Glomerular visceral epithelial cell (primary cell): Measurements from ENCODE around the gene DIPK1A.
"Not testable (repeated sequence)": the region's sequence is repeated elsewhere in the genome, so short reads cannot be mapped to it uniquely, and the experiment has no call there.

Experiments
- DNase-seq: peaks from one replicate; pipeline ENCODE4 v3.0.0-alpha.2; 2016; ENCODE audit errors: extremely low spot score

The DIPK1A gene

DNA sequence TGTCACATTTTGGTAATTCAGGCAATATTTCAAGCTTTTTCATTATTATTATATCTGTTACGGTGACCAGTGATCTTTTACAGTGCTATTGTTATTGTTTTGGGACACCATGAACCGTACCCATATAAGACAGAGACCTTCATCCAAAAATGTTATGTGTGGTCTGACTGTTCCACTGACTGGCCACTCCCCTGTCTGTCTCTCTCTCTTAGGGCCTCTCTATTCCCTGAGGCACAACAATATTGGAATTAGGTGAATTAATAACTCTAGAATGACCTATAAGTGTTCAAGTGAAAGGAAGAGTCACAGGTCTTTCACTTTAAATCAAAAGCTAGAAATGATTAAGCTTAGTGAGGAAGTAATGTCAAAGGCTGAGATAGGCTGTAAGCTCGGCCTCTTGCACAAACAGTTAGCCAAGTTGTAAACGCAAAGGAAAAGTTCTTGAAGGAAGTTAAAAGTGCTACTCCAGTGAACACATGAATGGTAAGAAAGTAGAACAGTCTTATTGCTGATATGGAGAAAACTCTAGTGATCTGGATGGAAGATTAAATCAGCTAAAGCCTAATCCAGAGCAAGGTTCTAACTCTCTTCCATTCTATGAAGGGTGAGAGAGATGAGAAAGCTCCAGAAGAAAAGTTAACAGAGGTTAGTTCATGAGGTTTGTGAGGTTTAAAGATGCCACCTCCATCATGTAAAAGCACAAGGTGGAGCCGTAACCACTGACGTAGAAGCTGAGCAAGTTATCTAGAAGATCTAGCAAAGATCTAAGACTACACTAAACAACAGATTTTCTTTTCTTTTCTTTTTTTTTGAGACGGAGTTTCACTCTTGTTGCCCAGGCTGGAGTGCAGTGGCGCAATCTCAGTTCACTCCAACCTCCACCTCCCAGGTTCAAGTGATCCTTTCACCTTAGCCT, 19.7 kb upstream of the DIPK1A start:
- no peak for DNase-seq

DNA sequence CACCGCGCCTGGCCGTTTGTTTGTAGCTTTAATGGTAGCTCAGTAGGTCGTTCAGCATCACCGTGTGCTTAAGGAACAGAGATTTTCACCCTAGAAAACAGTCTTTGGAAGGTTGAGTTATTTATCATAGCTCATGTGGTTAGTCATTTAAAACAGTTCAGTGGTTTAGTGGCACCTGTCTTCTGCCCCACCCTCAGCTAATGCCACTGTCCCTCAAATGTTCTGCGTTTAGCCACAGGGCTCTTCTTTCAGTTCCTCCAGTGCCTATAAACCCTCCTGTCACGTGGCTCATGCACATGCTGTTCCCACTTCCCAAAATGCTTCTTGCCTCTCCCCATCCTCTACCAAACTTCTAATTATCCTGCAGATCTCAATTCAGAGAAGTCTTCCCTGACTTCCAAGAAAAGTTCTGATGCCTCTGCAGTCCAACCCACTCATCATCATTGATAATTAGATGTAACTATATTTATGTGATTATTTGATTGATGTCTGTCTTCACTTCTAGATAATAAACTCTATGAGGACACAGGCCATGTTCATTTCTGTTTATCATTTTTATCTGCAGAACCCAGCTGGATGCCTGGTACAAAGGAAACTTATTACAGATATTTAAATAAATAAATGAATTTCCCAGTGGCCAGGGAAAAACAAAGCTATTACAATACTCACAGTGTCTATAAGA, 14.4 kb upstream of the DIPK1A start:
- DNase-seq = no peak

DNA sequence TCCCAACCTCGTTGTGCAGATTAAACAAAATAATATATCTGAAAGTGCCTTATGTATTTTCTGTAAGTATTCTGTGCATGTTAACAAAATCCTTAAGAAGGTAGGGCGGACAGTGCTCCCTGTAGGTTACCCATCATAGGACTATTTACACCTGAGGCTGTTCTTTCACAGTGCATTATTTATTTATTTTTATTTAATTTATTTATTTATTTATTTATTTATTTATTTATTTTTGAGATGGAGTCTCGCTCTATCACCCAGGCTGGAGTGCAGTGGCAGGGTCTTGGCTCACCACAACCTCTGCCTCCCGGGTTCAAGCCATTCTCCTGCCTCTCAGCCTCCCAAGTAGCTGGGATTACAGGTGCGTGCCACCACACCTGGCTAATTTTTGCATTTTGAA, 12.8 kb upstream of the DIPK1A start:
- not testable (repeated sequence) for DNase-seq

DNA sequence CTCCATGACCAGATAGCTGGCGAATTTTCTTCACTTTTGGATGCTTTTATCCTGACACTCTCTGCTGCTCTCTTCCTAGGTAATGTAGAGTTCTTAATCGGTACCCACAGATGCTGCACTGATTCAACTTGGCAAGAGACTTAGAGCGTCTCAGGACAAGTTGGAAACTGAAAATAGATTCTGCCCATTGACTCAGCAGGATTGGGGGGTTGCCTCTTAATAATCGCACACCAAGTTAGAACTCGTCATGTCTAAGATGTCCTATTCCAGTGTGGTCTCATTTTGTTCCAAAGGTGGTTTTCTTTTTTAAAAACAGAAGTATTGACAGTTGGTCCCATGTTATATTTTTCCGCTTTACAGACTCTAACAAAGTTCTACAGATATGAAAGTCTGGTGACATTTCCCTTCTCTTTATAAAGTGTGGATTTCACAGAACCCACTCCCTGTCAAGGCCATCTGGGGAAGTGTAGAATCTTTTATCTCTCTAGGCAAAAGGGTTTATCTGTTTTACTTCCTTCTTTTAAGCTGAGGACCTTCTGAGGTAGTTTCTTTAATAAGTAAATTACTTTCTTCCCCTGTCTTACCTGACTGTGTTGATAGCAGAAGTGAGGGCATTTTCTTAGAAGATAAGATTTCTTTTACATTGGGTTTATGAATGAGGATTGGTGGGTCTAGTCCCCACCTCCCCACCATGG, 12.1 kb upstream of the DIPK1A start:
- no peak for DNase-seq

DNA sequence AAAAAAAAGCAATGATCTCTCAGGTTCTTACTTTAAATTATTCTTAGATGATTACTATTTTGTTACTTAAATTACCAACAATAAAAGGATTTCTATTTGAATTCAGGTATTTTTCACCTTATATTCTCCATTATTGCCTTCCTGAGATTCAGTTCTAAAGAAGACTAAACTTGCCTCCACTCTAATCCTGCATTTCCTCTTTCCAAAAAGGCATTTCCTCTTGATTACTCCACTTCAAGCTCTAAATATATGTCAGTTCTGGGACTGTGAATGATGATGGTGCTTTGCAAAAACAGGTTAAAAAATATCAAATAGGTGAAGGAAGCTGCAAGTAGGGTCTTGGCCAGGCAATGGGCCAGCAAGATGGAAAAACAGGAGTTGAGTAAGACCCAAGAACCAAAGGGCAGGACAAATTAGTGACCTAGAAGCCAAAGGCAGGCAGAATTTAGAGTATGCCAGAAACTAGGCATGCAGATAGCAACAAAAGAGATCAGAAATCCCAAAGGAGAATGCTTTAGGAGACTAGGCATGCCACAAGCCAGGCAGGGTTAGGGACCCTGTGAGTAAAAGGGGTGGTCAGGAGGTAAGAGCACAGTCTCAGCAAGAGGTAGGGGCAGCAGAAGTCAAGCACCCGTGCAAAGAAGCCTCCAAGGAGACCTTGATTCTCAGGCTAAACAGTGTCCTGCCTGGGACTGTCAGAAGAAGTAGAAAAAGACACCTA, 11.3 kb upstream of the DIPK1A start:
- no peak for DNase-seq

DNA sequence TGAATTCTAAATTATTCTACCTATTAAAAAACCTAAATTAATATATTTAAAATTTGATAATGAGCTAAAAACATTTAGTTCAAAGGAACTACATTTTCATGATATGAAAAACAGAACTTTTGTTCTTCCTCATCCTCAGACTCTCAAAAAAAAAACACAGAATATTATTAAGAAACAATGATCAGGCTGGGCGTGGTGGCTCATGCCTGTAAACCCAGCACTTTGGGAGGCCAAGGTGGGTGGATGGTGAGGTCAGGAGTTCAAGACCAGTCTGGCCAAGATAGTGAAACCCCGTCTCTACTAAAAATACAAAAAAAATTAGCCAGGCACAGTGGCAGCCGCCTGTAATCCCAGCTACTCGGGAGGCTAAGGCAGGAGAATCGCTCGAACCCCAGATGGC, 10.7 kb upstream of the DIPK1A start:
- not testable (repeated sequence) for DNase-seq

DNA sequence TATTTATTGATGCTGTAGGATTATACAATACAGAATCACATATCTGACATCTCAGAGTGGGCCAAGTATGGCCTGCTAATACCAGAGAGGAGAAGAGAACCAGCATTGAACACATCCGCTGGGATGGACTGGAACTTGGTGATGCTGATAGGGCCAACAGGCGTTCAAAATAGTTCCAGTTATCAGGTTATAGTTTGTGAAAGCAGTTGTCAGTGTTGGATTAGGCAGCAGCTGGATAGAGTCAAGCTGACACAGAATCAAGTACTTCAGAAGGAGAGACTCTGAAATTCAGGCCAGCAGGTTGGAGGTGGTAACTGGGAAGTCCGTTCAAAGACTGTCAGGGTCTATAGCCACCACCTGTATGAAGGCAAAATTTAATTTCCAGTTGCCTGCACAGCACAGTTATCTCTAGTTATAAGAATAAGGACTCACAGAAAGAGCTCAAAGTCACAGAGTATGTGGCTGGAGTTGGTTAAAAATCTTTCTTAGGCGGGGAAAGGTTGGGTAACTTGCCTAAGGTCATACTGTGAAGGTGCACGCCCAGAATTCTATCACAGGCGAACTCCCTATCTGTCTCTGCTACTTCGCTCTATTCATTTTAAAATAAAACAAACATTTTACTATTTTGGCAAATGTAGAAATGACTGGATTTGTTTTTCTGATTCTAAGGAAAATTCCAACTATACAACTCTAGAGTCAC, 9.9 kb upstream of the DIPK1A start:
- no peak for DNase-seq

DNA sequence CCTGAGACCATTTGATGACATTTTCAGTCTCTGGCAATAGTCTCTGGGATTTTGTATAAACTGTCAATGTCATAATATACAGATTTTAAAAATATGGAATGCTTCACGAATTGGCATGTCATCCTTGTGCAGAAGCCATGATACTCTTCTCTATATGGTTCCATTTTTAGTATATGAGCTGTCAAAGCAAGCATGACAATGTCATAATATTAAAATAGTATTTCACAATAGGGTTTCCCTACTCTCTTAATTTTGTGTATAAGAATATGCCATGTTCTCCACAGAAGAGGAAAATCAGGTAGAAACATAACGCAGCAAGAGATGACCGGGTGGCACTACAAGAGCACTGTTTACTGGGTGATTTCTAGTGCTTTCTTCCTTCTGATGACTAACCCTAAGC, 8.3 kb upstream of the DIPK1A start:
- DNase-seq = no peak

DNA sequence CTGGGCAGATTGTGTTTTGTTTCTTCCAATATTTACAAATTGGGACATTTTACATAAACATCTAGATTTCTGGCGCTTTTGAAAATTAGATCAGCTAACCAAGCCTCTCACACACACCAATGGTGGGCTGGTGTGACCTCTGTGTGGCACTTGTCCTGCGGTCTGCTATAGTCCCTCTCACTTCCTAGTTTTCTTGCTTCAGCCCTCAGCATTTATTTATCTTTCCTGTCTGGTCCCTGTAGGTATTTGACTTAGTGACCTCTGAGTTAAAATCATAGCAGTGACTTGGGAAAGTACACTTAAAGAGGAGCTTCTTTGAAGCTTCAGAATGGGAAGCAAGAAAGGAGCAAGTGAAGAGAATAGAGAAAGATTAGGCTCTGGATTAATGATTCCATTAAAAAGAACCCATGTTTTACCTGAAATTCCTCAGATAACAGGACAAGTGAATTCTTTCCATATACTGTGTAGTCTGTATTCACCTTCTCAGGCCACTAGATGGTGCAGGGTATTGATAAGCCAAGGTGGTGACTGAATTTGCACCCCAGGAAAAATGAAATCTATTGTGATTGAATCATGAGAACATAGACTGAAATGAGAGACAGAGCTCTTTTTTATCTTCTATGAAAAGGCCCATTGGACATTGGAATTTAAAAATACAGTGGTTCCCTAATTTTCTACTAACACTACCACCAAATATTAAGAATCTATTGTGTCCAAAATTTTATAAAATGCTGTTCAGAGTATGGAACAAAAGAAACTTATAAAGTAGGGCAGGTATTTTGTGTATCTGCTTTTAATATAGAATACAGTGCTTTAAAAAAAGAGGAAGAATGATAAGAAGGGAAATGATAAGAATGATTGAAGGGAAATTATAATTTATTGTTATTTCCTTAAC, 7.1 kb upstream of the DIPK1A start:
- DNase-seq = peak; percentile 17

DNA sequence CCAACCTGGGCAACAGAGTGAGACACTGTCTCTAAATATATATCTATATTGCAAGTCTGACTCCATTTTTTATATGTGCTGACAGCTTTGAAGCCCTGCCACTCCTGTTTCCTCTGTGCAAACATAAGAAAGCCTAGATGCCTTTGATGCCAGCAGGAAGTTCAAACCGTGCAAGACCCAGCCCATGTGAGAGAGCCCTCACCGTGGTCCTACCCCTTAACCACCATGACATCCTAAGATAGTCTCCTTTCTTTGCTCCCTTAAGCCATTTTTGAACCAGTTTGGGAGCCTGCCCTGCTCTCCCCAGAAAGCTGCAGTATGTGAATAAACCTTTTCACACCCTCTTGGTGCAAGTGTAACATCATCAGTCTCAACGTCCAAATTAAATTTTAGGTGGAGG, 3.7 kb upstream of the DIPK1A start:
- DNase-seq = no peak

DNA sequence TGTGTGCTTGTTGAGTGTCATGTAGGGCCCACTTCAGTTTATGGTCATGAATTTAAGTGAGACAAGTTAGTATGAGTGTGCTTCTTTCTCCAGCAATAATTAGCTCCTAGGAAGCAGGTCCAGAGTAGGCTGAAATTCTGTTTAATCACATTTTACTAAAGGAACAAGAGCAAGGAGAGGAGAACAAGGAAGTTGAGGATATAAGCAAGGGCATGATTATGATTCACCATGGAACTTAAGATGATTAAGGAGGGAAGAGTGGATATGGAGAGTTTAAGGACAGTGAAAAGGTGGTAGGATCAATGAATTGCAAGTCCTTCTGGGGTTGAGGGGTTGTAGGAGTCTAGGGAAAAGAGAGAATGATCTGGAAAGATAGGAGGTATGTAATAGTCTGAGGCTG, 3.1 kb upstream of the DIPK1A start:
- no peak for DNase-seq

DNA sequence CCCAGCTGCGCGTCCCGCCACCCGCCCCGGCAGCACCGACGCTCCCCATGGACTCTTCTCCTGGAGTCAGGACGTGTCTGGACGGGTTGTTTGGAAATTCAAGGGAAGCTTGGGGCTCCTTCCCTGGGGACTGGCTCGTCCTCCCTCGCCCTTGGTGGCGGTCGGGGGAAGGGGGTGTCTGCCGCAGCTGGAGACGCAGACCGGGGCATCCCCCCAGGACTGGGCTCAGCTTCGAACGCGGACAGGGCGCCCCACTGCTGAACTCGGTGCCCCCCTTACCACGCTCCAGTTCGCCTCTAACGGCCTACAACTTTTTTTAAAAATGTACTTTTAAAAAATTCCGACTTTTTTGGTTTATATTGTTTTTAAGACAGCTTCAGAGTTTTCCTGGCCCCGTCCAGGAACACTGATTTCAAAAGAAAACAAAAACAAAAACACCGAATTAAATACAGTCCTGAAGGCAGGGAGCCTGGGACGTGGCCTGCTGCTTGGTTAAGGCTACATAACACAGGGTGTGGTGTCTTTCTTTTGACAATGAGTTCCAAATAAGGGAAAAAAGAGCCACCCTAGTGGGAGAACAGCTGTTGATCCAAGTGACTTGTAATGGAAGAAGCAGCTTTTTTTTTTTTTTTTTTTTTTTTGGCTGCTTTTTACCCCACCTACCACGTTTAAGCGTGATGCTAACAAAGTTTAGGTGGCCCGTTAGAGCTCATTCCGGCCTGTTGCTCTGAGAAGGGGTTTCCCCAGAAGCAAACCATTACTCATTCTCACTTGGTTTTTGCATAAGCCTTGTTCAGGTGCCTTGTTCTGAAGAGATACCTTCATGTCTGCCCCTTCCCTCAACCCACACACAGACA, 862 bp upstream of the DIPK1A start:
- DNase-seq = peak; percentile 87

DNA sequence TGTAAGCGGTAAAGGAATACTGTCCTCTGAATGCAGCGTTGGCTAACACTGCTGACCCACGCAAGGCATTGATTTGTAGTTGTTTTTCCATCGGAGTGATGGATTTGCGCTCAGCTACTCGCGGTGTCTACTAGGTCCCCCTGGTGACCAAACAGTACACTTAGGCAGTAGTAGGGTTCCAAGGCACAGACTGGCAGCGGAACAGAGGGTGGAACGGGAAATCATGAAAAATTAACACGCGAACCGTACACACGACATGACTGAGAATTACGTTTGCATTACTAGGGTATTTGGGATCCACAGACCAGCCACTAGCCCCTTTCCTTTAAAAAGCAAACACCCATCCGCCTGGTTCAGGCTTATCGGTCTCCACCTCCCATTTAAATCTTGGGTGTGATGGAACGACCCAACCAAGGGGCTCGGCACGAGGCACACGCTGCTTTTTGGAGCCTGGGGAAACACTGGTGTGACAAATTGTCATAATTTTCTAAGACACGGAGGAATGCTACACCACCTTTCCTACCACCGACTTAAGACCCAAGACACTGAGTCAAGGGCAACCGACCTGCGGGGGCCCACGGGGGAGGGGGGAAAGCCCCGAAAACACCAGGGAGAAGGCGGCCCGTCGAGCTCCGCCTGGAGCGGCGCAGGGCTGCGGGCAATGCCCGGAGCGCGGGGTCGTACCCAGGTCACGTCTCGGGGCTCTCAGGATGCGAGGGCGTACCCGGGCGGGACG, 699 bp downstream of the DIPK1A start:
- DNase-seq = peak; percentile 78

DNA sequence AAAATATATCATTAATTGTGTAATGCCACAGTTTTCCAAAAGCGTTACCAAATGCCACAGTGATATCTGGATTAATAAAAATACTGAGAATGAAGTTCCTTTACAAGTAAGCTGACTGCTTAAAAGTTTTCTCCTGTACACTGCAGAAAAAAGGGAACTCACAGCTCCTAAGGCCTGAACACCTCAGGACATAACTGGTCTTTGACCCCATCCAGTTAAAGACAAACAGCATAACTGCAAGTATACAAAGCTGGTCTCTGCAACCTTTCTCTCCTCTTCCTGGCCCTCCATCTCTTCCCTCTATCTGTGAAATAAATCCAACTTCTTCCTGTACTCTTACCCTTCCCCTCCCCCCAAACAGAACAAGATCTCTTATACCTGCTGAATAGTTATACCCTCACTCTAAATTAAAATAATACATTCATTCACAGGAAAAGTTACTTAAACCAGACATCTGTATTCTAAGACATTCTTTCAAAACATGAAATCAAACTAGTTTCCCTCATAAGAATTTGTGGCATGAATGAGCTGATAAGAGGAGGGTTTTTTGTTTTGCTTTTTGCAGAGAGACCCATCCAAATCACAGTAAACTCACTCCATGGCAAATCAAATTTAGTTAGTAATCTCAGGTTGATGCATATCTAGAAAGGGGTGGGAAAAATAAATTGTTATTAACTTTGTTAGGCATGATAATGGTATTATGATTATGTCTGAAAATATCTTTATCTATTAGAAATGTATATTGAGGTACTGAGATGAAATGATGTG, 2.9 kb downstream of the DIPK1A start:
- no peak for DNase-seq

DNA sequence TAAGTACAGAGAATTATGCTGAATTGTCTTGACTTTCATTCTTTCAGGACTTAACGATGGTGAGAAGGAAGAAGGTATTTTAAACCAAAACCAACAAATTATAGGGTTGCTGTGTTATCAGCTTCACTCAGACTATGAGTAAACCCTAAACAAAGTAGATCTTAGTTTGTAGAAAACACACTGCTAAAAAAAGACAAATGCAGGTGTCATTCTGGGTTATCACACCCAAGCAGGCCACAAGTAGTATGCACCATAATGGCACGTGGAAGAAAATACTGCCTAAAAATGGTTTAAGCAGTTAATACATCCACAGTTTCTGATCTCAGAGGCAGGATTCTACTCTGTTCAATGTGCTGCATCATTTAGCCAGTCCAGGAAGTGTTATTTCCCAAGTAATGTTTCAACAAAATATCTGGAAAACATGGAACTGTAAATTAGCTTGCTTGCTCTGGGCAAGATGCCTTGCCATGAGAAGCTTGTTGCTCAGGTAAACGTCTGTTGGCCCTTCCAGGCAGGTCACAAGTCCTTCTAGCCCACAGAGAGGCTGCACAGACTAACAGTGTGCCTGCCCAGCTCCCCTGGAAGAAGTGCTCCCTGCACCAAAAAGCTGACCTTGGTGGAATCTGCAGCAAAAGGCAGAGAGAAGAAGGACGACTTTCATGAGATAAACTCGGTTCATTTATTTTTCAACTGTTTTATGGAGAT, 4.1 kb downstream of the DIPK1A start:
- no peak for DNase-seq

DNA sequence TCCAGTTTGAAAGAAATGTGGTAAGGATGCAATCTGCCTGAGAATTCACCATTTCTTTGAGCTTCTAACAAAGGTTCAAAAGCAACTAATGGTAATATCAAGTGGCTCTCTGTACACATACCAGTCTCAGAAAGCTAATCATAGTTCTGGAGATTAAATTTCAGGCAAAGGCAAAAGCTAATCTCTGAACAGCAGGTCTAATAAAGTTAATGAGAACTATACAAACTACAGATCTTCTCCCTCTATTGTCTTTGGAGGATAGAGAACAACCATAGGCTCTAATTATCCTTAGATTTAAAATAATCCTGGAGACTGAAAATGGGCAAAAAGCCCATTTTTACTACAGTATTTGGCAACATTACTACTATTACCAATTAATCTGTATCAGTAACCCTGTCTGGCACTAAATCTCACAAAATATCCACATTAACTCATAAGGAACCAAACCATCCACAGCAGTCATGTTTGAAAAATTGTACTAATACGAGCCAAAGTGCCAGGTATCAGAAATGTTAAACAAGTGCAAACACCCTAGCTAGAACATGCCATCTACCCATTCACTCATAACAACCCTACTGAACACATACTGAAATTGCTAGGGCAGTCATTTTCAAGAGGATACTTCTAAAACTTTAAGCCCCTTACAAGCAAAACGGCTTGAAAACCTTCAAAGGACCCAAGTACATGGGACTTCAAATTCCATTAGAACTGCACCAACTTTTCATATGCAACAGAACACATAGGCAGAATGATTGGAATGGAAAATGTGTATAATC, 4.8 kb downstream of the DIPK1A start:
- DNase-seq = no peak
